ENCODE data around the gene SIGLEC1.

Gene SIGLEC1

DNA sequence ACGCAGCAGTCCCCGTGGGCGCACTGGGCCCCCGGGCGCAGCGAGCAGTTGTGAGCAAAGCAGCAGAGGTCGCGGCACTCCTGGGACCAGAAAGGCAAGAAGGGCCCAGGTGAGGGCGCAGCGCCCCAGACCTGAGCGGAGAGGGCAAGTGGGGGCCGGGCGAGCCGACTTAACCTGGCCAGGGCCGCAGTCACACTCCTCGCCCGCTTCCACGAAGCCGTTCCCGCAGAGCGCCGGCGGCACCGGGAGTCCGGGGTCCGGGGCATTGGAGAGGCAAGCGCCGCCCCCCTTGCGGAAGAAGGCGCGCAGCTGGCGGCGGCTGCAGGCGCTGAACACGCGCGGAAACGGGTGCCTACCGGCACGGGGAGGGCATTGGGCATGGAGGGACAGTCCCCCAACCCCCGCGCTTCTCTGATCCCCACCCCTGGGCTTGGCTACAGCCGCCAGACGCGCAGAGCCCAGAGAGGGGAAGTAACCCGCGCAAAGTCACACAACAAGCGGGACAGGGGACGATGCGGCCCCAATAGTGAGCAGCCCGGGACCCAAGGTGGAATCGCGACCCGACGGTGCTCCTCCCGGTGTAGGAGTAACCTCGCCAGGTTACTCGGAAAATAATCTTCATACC, 39.7 kb downstream of the SIGLEC1 start:
- TF ChIP-seq SPI1 (IDR thresholded peaks at IDR 0.05; ENCODE audit: borderline replicate concordance, low read depth) (peak; percentile 25; the same call in 1 of the 2 replicates), POLR2AphosphoS5 (IDR thresholded peaks at IDR 0.05; ENCODE audit: low read depth) (no peak)
- Histone ChIP-seq H3K27ac (replicated peaks) (no peak overlapping the region), H3K27me3 (ENCODE audit: insufficient read depth, poor library complexity, severe bottlenecking) (peaks cover 62% of the 10 kb centered on the region), H3K4me3 (replicated peaks; ENCODE audit: insufficient read depth, low read length) (peak overlapping the region; percentile 25)
- peak in 1 of 2 experiments; percentile 22 for DNase-seq (ENCODE audit: low read depth in 1 of 2, low spot score in 1 of 2)

DNA sequence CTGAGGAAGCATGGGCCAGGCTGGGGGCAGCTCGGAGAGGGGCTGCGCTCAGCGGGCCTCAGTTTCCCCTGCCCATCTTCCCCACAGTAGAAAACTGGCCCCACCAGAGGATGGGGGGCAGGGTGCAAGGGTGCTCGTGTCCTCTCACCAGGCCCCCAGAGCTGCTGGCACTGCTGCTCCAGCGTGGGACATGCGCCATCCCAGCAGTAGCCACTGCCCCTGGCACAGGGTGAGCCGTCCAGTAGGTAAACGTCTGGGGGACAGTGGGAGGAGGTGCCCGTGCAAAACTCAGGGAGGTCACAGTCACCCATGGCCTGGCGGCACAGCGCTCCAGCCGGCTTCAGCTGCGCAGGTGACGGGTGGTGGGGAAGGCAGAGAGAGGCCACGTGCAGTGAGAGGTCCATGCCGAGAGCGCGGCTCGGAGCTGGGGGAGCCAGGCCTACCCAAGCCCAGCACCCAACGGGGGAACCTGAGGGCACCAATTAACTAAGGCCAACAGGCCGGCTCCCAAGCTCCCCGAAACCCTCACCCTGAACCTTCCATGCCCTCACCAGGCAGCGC, 40.3 kb downstream of the SIGLEC1 start:
- Histone ChIP-seq H3K27me3 (ENCODE audit: insufficient read depth, poor library complexity, severe bottlenecking) (peaks cover 61% of the 10 kb centered on the region), H3K4me3 (replicated peaks; ENCODE audit: insufficient read depth, low read length) (no peak overlapping the region), H3K27ac (replicated peaks) (no peak overlapping the region)
- no peak for TF ChIP-seq GABPA (IDR thresholded peaks at IDR 0.05; ENCODE audit: low read depth)
- TF ChIP-seq, protein P1, sequence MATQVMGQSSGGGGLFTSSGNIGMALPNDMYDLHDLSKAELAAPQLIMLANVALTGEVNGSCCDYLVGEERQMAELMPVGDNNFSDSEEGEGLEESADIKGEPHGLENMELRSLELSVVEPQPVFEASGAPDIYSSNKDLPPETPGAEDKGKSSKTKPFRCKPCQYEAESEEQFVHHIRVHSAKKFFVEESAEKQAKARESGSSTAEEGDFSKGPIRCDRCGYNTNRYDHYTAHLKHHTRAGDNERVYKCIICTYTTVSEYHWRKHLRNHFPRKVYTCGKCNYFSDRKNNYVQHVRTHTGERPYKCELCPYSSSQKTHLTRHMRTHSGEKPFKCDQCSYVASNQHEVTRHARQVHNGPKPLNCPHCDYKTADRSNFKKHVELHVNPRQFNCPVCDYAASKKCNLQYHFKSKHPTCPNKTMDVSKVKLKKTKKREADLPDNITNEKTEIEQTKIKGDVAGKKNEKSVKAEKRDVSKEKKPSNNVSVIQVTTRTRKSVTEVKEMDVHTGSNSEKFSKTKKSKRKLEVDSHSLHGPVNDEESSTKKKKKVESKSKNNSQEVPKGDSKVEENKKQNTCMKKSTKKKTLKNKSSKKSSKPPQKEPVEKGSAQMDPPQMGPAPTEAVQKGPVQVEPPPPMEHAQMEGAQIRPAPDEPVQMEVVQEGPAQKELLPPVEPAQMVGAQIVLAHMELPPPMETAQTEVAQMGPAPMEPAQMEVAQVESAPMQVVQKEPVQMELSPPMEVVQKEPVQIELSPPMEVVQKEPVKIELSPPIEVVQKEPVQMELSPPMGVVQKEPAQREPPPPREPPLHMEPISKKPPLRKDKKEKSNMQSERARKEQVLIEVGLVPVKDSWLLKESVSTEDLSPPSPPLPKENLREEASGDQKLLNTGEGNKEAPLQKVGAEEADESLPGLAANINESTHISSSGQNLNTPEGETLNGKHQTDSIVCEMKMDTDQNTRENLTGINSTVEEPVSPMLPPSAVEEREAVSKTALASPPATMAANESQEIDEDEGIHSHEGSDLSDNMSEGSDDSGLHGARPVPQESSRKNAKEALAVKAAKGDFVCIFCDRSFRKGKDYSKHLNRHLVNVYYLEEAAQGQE (IDR thresholded peaks at IDR 0.05; ENCODE audit: insufficient replicate concordance, low read depth), result no peak
- no peak for TF ChIP-seq SPI1 (IDR thresholded peaks at IDR 0.05; ENCODE audit: borderline replicate concordance, low read depth)
- TF ChIP-seq POLR2AphosphoS5 (IDR thresholded peaks at IDR 0.05; ENCODE audit: low read depth), result no peak
- TF ChIP-seq, protein P2, sequence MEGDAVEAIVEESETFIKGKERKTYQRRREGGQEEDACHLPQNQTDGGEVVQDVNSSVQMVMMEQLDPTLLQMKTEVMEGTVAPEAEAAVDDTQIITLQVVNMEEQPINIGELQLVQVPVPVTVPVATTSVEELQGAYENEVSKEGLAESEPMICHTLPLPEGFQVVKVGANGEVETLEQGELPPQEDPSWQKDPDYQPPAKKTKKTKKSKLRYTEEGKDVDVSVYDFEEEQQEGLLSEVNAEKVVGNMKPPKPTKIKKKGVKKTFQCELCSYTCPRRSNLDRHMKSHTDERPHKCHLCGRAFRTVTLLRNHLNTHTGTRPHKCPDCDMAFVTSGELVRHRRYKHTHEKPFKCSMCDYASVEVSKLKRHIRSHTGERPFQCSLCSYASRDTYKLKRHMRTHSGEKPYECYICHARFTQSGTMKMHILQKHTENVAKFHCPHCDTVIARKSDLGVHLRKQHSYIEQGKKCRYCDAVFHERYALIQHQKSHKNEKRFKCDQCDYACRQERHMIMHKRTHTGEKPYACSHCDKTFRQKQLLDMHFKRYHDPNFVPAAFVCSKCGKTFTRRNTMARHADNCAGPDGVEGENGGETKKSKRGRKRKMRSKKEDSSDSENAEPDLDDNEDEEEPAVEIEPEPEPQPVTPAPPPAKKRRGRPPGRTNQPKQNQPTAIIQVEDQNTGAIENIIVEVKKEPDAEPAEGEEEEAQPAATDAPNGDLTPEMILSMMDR (IDR thresholded peaks at IDR 0.05; ENCODE audit: insufficient read depth, low read length), result no peak
- DNase-seq (ENCODE audit: low read depth in 1 of 2, low spot score in 1 of 2), result no peak

DNA sequence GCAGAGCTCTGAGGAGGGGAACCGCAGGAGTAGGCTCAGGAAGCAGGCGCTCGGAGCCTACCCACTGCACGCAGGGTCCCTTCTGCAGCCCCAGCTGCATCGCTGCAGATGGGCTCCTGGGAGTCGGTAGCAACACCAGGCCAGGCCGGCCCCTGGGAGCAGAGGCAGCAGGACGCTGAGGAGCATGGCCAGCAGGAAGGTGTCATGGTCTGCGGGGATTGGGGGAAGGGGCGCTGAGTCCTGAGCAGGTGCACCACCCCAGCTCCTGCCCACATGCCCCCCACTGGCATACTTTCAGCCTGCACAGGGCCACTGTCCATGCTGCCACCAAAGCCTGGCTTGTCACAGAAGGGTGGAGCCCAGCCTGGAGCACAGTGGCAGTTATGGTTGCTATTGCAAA, 41.5 kb downstream of the SIGLEC1 start:
- H3K4me3 ChIP-seq (replicated peaks; ENCODE audit: insufficient read depth, low read length), result no peak overlapping the region
- no peak overlapping the region for H3K27ac ChIP-seq (replicated peaks)
- DNase-seq (ENCODE audit: low read depth in 1 of 2, low spot score in 1 of 2), result no peak
- no peak for TF ChIP-seq GABPA (IDR thresholded peaks at IDR 0.05; ENCODE audit: low read depth)
- no peak for TF ChIP-seq POLR2AphosphoS5 (IDR thresholded peaks at IDR 0.05; ENCODE audit: low read depth)
- TF ChIP-seq, protein P2 (IDR thresholded peaks at IDR 0.05; ENCODE audit: insufficient read depth, low read length), result no peak
- no peak for TF ChIP-seq SPI1 (IDR thresholded peaks at IDR 0.05; ENCODE audit: borderline replicate concordance, low read depth)
- TF ChIP-seq, protein P1 (IDR thresholded peaks at IDR 0.05; ENCODE audit: insufficient replicate concordance, low read depth), result no peak
- peaks cover 55% of the 10 kb centered on the region for H3K27me3 ChIP-seq (ENCODE audit: insufficient read depth, poor library complexity, severe bottlenecking)

DNA sequence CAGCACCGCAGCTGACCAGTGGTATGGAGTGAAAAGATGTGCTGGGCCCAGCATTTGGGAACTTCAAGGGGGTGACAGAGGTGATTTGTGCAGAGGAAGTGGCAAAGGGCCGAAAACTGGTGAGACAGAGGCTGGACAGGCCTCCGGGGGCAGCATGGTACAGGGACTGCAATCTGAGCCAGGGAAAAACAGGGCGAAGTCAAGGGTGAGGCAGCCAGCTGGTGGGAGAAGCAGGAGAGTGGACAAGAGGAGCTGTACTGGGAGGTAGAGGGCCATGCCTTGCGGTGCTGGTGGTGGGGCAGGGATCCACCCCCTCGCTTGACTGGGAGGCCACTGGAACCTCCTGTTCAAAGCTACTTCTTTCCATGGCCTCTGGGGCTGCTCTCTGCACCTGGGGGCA, 41.9 kb downstream of the SIGLEC1 start:
- TF ChIP-seq, protein P1 (IDR thresholded peaks at IDR 0.05; ENCODE audit: insufficient replicate concordance, low read depth), result no peak
- TF ChIP-seq SPI1 (IDR thresholded peaks at IDR 0.05; ENCODE audit: borderline replicate concordance, low read depth), result no peak
- no peak for TF ChIP-seq POLR2AphosphoS5 (IDR thresholded peaks at IDR 0.05; ENCODE audit: low read depth)
- TF ChIP-seq GABPA (IDR thresholded peaks at IDR 0.05; ENCODE audit: low read depth), result no peak
- TF ChIP-seq, protein P2 (IDR thresholded peaks at IDR 0.05; ENCODE audit: insufficient read depth, low read length), result no peak
- H3K27ac ChIP-seq (replicated peaks), result no peak overlapping the region
- H3K4me3 ChIP-seq (replicated peaks; ENCODE audit: insufficient read depth, low read length), result no peak overlapping the region
- H3K27me3 ChIP-seq (ENCODE audit: insufficient read depth, poor library complexity, severe bottlenecking), result peaks cover 51% of the 10 kb centered on the region
- DNase-seq (ENCODE audit: low read depth in 1 of 2, low spot score in 1 of 2), result no peak
